Measurements from ENCODE around the gene C20orf202. TPM values are rescaled to one million over a fixed set of nuclear protein-coding genes. Genes with fewer than 3 reads are reported as not detected.
A peak's percentile ranks its signal among the peaks of the same experiment; 100 is the strongest.

C20orf202 gene
- total RNA-seq, 1 donor = not detected

DNA sequence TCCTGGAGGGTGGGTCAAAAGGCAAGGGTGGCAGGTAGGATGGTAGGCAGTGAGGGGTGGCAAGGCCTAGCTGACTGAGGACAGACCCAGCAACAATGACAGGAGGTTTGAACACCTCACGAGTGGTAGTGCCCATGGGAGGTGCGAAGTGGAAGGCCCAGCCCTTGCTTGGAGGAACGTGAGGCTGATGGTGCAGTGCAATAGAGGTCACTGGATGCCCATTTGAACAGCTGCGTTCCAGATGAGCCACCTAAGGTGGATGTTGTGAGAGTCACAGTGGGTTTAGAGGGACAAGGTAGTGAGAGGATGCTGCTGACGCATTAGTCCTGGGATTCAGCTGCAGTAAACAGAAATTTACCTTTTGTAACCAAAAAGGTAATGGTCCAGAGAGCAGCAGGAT lies 34.0 kb upstream of the C20orf202 start:
- Histone ChIP-seq H3K79me2 (ENCODE audit: insufficient read depth, low read length) (no peaks in the 10 kb centered on the region), H3K9me3 (ENCODE audit: low read depth, low read length) (no peaks in the 10 kb centered on the region), H2AFZ (ENCODE audit: low read length) (no peak overlapping the region), H3K36me3 (ENCODE audit: insufficient read depth, low read length) (peaks cover 44% of the 10 kb centered on the region), H3K4me1 (ENCODE audit: insufficient read depth, low read length) (no peaks in the 10 kb centered on the region), H3K4me3 (ENCODE audit: insufficient read depth, low read length) (no peak overlapping the region), H4K20me1 (ENCODE audit: insufficient read depth, low read length) (peaks cover 36% of the 10 kb centered on the region), H3K4me2 (ENCODE audit: insufficient read depth, low read length) (no peak overlapping the region), H3K27ac (ENCODE audit: low read depth, low read length) (no peak overlapping the region), H3K27me3 (ENCODE audit: insufficient read depth, low read length) (no peaks in the 10 kb centered on the region)
- TF ChIP-seq, protein P1, sequence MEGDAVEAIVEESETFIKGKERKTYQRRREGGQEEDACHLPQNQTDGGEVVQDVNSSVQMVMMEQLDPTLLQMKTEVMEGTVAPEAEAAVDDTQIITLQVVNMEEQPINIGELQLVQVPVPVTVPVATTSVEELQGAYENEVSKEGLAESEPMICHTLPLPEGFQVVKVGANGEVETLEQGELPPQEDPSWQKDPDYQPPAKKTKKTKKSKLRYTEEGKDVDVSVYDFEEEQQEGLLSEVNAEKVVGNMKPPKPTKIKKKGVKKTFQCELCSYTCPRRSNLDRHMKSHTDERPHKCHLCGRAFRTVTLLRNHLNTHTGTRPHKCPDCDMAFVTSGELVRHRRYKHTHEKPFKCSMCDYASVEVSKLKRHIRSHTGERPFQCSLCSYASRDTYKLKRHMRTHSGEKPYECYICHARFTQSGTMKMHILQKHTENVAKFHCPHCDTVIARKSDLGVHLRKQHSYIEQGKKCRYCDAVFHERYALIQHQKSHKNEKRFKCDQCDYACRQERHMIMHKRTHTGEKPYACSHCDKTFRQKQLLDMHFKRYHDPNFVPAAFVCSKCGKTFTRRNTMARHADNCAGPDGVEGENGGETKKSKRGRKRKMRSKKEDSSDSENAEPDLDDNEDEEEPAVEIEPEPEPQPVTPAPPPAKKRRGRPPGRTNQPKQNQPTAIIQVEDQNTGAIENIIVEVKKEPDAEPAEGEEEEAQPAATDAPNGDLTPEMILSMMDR (IDR thresholded peaks at IDR 0.05; ENCODE audit: extremely low read depth, low read depth, low read length) = no peak
- no peak for DNase-seq (ENCODE audit: insufficient read length, low spot score, missing footprints)

DNA sequence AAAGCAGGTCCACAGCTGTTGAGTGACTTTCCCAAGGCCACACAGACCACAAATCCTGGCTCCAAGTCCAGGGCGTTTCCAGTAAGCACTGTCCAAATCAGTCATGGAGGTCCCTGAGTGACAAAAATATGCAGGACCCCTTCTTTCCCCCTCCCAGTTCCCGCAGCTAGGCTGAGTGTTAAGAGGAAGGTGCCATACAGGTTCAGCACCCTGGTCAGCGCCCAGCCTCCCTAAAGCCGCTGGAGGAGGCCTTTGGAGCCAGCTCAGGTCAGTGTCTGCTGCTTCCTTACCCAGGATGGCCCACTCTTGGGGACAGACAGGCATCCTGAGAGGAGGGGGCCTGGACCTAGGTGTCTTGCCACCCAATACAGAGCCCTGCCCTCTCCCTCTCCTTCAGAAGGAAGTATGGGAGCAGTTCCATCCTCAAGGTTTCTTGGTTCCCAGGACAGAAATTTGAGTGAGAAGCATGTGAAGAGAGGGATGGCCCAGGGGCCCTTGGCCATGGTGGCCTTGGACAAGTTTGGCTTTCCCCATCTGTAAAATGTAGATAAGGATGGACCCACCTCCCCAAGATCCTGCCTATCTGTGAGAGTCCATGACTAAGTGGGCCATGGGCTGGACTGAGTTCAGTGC lies 31.7 kb upstream of the C20orf202 start:
- Histone ChIP-seq H3K36me3 (ENCODE audit: insufficient read depth, low read length) (peaks cover 23% of the 10 kb centered on the region), H3K27me3 (ENCODE audit: insufficient read depth, low read length) (no peaks in the 10 kb centered on the region), H4K20me1 (ENCODE audit: insufficient read depth, low read length) (peaks cover 31% of the 10 kb centered on the region), H3K4me3 (ENCODE audit: insufficient read depth, low read length) (no peak overlapping the region), H3K27ac (ENCODE audit: low read depth, low read length) (no peak overlapping the region), H3K4me2 (ENCODE audit: insufficient read depth, low read length) (no peak overlapping the region), H2AFZ (ENCODE audit: low read length) (no peak overlapping the region), H3K4me1 (ENCODE audit: insufficient read depth, low read length) (no peaks in the 10 kb centered on the region), H3K79me2 (ENCODE audit: insufficient read depth, low read length) (no peaks in the 10 kb centered on the region), H3K9me3 (ENCODE audit: low read depth, low read length) (no peaks in the 10 kb centered on the region)
- peak; percentile 83 for DNase-seq (ENCODE audit: insufficient read length, low spot score, missing footprints)
- TF ChIP-seq, protein P1 (IDR thresholded peaks at IDR 0.05; ENCODE audit: extremely low read depth, low read depth, low read length) = no peak

DNA sequence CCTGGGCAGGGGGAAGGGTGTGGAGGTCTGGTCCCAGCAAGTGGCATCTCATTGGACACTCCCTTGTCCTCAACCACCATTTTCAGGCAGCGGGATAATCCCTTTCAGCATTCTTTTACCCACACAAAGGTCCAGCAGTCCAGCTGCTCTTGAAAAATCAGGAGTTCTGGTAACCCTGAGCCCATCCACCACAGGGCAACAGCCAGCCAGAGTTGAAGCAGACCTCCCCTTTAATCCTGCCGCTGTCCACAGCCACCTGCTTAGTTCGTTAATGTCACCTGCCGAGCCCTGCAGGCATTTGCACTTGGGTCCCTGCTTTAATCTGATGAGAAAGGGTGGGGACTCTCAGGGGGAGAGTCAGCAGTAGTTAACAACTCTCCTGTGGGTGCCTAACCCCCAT lies 29.6 kb upstream of the C20orf202 start:
- Histone ChIP-seq H3K27ac (ENCODE audit: low read depth, low read length) (no peak overlapping the region), H2AFZ (ENCODE audit: low read length) (no peak overlapping the region), H3K4me2 (ENCODE audit: insufficient read depth, low read length) (no peak overlapping the region), H3K36me3 (ENCODE audit: insufficient read depth, low read length) (peaks cover 11% of the 10 kb centered on the region), H3K79me2 (ENCODE audit: insufficient read depth, low read length) (no peaks in the 10 kb centered on the region), H3K4me1 (ENCODE audit: insufficient read depth, low read length) (no peaks in the 10 kb centered on the region), H4K20me1 (ENCODE audit: insufficient read depth, low read length) (peaks cover 29% of the 10 kb centered on the region), H3K27me3 (ENCODE audit: insufficient read depth, low read length) (no peaks in the 10 kb centered on the region), H3K4me3 (ENCODE audit: insufficient read depth, low read length) (no peak overlapping the region), H3K9me3 (ENCODE audit: low read depth, low read length) (no peaks in the 10 kb centered on the region)
- TF ChIP-seq, protein P1 (IDR thresholded peaks at IDR 0.05; ENCODE audit: extremely low read depth, low read depth, low read length) = no peak
- no peak for DNase-seq (ENCODE audit: insufficient read length, low spot score, missing footprints)

DNA sequence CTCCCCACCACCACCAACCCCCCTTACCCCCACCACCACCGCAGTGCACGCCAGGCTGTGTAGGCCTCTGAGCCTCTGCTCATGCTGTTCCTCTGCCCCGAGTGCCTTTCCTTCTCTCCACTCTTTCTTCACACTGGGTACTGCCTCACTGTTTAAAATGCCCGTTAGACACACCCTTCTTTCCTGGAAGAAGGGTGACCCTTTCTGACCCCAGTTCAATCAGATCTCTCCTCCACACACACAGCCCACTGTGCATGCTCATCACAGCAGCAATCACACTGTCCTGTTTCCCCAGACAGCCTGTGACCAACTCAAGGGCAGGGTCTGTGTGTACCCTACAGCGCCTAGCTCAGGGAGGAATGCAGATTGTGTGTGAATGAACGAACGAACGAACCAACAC lies 28.5 kb upstream of the C20orf202 start:
- no peak overlapping the region for H3K4me2 ChIP-seq (ENCODE audit: insufficient read depth, low read length)
- no peak overlapping the region for H2AFZ ChIP-seq (ENCODE audit: low read length)
- H3K27ac ChIP-seq (ENCODE audit: low read depth, low read length) = no peak overlapping the region

More for the DNA sequence above, 28.5 kb upstream of the C20orf202 start:
- TF ChIP-seq, protein P1 (IDR thresholded peaks at IDR 0.05; ENCODE audit: extremely low read depth, low read depth, low read length) = no peak
- Histone ChIP-seq H4K20me1 (ENCODE audit: insufficient read depth, low read length) (peaks cover 22% of the 10 kb centered on the region), H3K9me3 (ENCODE audit: low read depth, low read length) (no peaks in the 10 kb centered on the region), H3K79me2 (ENCODE audit: insufficient read depth, low read length) (no peaks in the 10 kb centered on the region), H3K4me1 (ENCODE audit: insufficient read depth, low read length) (no peaks in the 10 kb centered on the region), H3K4me3 (ENCODE audit: insufficient read depth, low read length) (no peak overlapping the region), H3K36me3 (ENCODE audit: insufficient read depth, low read length) (peaks cover 7% of the 10 kb centered on the region), H3K27me3 (ENCODE audit: insufficient read depth, low read length) (no peaks in the 10 kb centered on the region)
- DNase-seq (ENCODE audit: insufficient read length, low spot score, missing footprints) = no peak

Measured in osteoblast (primary cell).